ENCODE measurements around the gene SAFB2. TPM values are rescaled to one million over a fixed set of nuclear protein-coding genes. Genes with fewer than 3 reads are reported as not detected.

SAFB2 gene
- total and polyA plus RNA-seq, 10 of the 15 experiments (the other 5 are each of a cell fraction or from before 2014, with no cell fraction given): 4.5 to 89.2 (median 42.9) TPM

DNA sequence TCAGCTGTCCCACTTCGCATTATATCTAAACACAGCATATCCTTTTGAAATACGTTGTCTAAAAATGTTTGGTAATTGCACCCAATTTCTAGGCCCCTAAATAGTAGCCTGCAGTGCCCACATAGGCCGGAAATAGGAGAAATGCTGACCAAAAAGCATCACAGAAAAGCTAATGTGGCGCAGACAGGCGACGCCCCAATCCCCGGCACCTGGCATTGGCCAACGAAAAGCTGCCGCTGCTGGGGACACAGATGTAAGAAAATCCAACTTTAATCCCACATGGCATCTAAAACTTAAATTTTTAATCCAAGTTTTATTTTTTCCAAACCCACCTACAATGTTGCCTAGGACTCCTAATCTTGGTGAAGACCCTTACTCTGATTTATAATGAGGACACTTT, 4.0 kb downstream of the SAFB2 start (continued):
- no peak for TF ChIP-seq ZBTB40 (IDR thresholded peaks at IDR 0.05; ENCODE audit: borderline replicate concordance)

- H3K27ac ChIP-seq (ENCODE audit: control insufficient read depth, insufficient read depth): no peak overlapping the region
- H3K27me3 ChIP-seq (replicated peaks in 1 of 2; ENCODE audit: control insufficient read depth in 2 of 2, insufficient read depth in 2 of 2, low read length in 1 of 2): no peaks in the 10 kb centered on the region
- no peak for FAIRE-seq
- intact Hi-C loops (cut with micrococcal nuclease; ENCODE audit: unreplicated experiment): no loop called here
- ChIA-PET SMC1A (ENCODE audit: uncharacterized antibody, unreplicated experiment) (no interaction called here), RAD21 (ENCODE audit: unreplicated experiment) (no interaction called here), CTCF (interaction anchor here (0.6 kb wide), 1 partner anchor 94 kb away, joined by 3 read pairs; no protein-coding TSS in a partner anchor), POLR2A (no interaction called here)
- H3K79me2 ChIP-seq (ENCODE audit: control insufficient read depth, insufficient read depth, low read length): peaks cover 47% of the 10 kb centered on the region
- WGBS (ENCODE audit: insufficient coverage, insufficient replicate concordance, low lambda C conversion rate, missing lambda C conversion rate): 50% methylated on average over 1 of the region's 1 CpG
- H3K9me3 ChIP-seq (replicated peaks; ENCODE audit: control insufficient read depth, insufficient read depth, low read length): no peaks in the 10 kb centered on the region
- no peak overlapping the region for H3K4me2 ChIP-seq (ENCODE audit: control insufficient read depth, insufficient read depth)
- no peak for DNase-seq (ENCODE audit: low read depth, low spot score)
- no peak overlapping the region for H3K4me3 ChIP-seq
- H3K36me3 ChIP-seq (ENCODE audit: control insufficient read depth in 2 of 2, insufficient read depth in 2 of 2, low read length in 1 of 2): peaks cover 15 to 42% of the 10 kb centered on the region in 2 experiments
- ATAC-seq: no peak
- in situ Hi-C loops (cut with MboI): no loop called here
- no peak overlapping the region for H2AFZ ChIP-seq (ENCODE audit: control insufficient read depth, low read depth, low read length)
- no peaks in the 10 kb centered on the region for H4K20me1 ChIP-seq (ENCODE audit: control insufficient read depth, insufficient read depth)
- no peaks in the 10 kb centered on the region for H3K4me1 ChIP-seq (ENCODE audit: control insufficient read depth, insufficient read depth, low read length)
- no TSS peak for BruUV-seq (replicated peaks)
- no peak overlapping the region for H3K9ac ChIP-seq (ENCODE audit: control insufficient read depth, insufficient read depth, low read length)
- TF ChIP-seq BHLHE40 (IDR thresholded peaks at IDR 0.05; ENCODE audit: borderline replicate concordance in 1 of 2, low read depth in 2 of 2, low read length in 1 of 2): no peak
- no peak for TF ChIP-seq CBX5 (IDR thresholded peaks at IDR 0.05; ENCODE audit: low read depth)
- TF ChIP-seq E4F1 (IDR thresholded peaks at IDR 0.05; ENCODE audit: borderline replicate concordance, partially characterized antibody): no peak
- TF ChIP-seq HDAC2 (IDR thresholded peaks at IDR 0.05): no peak
- TF ChIP-seq, protein P1, sequence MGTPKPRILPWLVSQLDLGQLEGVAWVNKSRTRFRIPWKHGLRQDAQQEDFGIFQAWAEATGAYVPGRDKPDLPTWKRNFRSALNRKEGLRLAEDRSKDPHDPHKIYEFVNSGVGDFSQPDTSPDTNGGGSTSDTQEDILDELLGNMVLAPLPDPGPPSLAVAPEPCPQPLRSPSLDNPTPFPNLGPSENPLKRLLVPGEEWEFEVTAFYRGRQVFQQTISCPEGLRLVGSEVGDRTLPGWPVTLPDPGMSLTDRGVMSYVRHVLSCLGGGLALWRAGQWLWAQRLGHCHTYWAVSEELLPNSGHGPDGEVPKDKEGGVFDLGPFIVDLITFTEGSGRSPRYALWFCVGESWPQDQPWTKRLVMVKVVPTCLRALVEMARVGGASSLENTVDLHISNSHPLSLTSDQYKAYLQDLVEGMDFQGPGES (IDR thresholded peaks at IDR 0.05): no peak
- TF ChIP-seq SMAD1 (IDR thresholded peaks at IDR 0.05; ENCODE audit: low read depth, partially characterized antibody): no peak
- TF ChIP-seq MXI1 (IDR thresholded peaks at IDR 0.05; ENCODE audit: low read depth, low read length): no peak
- no peak for TF ChIP-seq NFIC (IDR thresholded peaks at IDR 0.05; ENCODE audit: low read depth, low read length)
- no peak for TF ChIP-seq SIN3A (IDR thresholded peaks at IDR 0.05; ENCODE audit: low read depth, low read length)
- no peak for TF ChIP-seq PAX5 (IDR thresholded peaks at IDR 0.05; ENCODE audit: borderline replicate concordance, low read depth, low read length)
These were observed 5.5 kb downstream of the SAFB2 start for GRCh38 chr19:5617080-5617479.
